ENCODE measurements around the gene RMDN3.

The RMDN3 gene, protein sequence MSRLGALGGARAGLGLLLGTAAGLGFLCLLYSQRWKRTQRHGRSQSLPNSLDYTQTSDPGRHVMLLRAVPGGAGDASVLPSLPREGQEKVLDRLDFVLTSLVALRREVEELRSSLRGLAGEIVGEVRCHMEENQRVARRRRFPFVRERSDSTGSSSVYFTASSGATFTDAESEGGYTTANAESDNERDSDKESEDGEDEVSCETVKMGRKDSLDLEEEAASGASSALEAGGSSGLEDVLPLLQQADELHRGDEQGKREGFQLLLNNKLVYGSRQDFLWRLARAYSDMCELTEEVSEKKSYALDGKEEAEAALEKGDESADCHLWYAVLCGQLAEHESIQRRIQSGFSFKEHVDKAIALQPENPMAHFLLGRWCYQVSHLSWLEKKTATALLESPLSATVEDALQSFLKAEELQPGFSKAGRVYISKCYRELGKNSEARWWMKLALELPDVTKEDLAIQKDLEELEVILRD

DNA sequence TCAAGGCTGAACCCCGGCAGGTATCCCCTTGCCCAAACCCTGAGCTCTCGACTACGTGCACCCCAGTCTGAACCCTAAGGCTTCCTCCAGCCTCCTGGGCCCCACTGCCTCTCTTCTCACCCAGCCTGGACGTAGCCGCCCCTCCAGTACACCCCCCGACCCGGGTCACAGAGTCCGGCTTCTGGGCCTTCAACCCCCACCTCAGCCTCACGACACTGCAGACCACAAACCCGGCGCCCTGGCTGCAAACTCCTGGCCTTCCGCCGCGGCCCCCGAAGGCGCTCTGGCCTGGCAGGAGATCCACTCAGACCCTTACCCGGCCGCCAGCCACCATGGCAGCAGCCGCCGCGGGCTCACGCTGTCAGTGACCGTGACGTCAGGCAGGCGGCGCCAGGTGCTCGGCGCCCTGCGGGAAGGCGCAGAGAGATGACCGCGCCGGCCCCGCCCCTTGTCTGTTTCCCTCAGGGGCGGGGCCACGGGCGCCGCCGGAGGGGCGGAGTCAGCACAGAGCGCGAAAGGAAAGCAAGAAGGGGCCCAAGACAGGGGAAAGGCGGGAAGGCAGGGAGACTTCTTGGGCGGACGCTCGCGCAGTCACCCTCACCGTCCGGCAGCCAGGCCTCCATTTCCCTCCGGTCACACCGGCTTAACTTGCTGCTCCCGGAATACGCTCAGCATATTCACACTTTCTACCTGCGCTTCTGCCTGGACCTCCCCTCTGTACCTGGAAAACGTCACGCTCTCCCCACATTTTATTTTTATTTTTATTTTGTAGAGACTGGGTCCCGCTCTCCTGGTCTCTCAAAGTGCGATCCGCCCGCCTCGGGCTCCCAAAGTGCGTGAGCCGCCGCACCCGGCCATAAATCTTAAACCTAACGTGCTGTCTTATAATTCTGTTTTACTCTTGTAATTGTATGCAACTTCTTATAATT is at the start of gene RMDN3:
RMDN3 (minus strand) TSS at position 372 of the 929 bp plus-strand sequence. CDS start 471 bp downstream, outside the sequence.
- DNase-seq (ENCODE audit: low spot score): peak; percentile 98

DNA sequence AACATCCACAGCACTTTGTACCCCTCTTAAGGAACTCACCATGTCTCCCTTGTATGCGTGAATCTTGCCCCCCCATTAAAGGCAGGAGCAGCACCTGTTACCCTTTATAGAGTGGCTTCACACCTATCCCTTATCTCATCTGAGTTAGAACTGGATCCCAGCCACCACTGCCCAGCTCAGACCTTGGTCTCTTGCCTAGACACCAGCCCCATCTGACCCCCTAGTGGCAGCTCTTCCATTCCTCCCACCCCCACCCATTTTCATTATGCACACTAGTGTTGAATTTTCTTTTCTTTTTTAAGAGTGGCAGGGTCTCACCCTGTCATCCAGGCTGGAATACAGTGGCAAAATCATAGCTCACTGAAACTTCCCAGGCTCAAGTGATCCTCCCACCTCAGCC is 48.6 kb upstream of the RMDN3 start:
- no peak for DNase-seq (ENCODE audit: low spot score)

DNA sequence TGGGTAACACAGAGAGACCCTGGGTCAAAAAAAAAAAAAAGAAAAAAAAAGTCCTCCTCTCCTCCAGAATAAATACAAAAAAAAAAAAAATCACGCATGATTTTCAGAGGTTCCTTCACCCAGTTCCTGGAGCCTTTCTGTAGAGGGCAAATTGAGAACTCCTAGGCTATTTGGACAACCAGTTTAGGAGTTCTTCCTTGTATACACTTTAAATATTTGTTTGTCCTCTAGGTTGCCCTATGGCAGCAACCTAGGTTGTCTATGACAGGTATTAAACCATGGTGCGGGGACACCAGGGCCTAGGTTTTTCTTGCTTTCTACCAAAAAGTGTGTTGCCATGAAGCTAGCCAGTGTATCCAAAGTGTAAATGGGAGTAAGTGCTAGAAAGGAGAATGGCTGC is 48.0 kb upstream of the RMDN3 start:
- DNase-seq (ENCODE audit: low spot score): no peak

DNA sequence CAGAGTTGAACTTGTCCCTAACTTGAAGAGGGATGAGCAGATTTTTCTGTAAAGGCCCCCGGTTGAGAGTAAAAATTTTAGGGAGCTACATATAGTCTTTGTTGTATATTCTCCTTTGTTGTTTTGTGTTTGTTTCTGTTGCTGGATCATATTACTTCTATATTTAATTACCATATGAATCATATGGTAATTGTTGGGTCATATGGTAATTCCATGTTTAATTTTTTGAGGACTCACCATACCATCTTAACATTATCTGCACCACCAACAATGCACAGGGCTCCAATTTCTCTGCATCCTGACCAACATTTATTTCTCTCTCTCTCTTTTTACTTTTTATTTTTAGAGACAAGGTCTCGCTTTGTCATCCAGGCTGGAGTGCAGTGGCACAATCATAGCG is 44.5 kb upstream of the RMDN3 start:
- no peak for DNase-seq (ENCODE audit: low spot score)

DNA sequence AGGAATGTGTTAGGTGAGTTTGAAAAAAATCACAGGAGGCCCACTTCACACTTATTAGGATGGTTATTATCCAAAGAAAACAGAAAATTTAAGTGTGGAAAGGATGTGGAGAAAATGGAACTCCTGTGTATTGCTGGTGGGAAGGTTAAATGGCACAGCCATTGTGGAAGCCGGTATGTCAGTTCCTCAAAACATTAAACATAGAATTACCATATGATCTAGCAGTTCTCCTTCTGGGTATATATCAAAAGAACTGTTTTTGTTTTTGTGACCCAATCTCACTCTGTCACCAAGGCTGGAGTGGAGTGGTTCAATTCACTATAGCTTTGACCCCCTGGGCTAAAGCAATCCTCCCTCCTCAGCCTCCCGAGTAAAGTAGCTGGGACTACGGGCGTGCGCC is 41.5 kb upstream of the RMDN3 start:
- no peak for DNase-seq (ENCODE audit: low spot score)

DNA sequence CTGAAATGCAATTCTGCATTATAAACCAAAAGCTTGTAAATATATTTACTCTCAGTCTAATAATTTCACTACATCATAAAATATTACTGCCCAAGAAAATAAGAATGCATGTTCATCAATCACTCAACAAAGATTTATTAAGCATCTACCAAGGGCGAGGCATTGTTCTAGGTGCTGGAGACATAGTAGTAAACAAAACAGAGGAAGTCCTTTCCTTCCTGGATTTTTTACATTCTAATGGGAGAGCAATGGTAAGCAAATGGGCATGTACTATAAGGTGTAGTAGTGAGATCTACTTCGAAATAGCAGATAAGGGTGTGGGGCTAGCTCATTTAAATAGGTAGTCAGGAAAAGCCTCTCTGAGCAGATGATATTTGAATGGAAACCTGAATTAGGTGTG is 41.0 kb upstream of the RMDN3 start:
- DNase-seq (ENCODE audit: low spot score): no peak

DNA sequence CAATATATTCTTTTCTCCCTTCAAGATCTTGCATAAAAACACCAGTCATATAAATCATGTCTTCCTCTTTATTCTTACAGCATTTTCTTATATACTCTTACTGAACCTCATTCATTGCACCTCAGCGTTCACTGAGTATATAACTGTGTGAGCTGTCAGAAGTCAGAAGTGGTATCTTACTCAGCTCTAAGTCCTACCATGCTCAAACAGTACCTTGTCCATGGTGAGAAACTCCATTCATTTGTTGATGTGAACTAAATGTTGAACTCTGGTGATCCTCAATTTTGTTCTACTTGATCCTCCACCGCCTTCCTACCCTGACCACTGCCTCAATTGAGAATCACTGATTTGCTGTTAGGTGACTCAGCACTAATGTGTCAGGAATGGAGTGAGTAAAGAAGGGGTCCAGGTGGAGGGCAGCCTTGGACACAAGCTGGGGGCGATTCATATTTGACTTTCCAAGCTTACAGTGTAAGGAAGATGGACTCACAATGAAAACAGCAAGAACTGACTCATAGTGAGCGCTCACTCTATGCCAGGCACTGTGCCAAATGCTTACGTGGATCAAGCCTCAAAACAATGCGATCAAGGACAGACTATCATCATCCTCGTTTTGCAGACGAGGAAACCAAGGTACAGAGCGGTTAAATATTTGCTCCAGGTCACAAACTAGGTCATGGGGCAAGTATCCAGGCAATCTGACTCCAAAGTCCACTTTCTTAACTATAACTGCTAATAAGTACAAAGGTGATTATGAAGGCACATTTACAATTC is 38.3 kb upstream of the RMDN3 start:
- peak; percentile 66 for DNase-seq (ENCODE audit: low spot score)

DNA sequence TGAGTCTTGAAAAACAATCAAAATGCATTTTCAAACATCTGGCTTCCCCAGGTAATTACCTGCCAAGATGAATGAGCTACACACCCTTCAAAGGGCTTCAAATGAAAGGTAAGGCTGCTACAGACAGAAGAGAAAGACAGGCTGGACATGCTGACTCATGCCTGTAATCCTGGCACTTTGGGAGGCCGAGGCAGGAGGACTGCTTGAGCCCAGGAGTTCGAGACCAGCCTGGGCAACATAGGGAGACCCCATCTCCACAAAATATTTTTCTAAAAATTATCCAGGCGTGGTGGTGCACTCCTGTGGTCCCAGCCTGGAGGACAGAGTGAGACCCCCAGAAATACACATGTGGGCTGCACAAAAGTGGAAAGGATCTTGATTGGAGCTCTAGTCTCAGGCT is 37.3 kb upstream of the RMDN3 start:
- DNase-seq (ENCODE audit: low spot score): no peak

DNA sequence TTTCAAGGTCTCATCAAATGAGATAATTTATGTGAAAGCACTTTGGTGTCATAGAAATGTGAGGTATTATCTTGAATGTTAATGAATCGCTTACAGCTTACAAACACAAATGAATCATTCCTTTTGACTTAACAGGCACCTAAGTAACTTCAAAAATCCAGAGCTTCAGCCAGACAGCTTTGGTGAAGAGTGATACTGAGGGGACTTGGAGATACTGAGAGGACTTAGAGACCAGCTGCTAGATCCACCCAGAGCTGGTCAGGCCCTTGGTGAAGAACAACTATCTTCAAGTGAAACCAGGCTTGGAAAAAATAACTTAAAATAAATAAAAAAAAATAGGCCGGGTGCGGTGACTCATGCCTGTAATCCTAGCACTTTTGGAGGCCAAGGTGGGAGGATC is 35.7 kb upstream of the RMDN3 start:
- no peak for DNase-seq (ENCODE audit: low spot score)

DNA sequence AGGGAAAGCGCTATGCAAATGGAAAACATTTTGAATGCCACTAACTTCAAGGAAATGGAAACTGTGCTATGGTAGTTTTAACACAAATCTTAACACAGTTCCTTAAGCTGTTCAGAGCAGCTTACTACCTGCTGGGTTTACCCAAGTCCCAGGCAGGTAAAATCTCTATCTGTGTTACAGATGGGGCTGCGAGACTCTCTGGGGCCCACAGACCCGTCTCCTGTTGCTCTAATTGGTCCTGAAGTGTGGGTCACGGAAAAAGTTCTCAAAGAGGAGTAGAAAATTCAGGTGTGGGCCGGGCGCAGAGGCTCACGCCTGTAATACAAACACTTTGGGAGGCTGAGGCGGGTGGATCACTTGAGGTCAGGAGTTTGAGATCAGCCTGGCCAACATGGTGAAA is 34.9 kb upstream of the RMDN3 start:
- DNase-seq (ENCODE audit: low spot score): no peak

DNA sequence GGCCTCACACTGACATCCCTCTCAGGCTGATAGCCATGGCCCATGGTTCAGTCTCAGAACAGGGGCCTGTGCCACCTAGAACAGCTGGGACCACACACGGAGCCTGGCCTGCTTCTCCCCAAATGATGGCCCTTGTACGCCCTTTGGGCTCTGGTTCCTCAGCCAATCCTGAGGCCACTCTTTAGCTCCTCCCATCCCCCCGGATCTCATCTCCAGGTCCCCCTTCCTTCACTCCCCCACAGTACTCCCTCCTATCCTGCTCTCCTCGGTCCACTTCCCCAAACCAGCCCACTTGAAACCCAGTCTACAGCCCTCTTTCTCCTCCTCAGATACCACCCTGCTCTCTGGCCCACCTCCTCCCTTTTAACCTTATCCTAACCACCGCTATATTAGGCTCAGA is 34.1 kb upstream of the RMDN3 start:
- DNase-seq (ENCODE audit: low spot score): no peak

DNA sequence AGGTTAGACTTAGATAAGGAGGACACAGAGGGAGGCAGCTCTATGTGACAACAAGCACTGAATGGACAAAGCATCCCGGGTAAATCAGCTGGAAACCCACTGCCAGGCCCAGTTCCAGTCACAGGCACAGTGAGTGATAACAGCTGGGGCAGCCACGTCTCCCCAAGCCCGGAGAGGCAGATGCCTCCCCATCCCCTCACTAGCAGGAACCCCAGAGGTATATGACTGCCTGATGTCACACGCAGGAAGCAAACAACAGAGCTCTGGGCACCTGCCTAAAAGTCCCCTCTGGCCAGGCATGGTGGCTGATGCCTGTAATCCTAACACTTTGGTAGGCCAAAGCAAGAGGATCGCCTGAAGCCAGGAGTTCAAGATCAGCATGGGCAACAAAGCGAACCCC is 32.9 kb upstream of the RMDN3 start:
- DNase-seq (ENCODE audit: low spot score): no peak

DNA sequence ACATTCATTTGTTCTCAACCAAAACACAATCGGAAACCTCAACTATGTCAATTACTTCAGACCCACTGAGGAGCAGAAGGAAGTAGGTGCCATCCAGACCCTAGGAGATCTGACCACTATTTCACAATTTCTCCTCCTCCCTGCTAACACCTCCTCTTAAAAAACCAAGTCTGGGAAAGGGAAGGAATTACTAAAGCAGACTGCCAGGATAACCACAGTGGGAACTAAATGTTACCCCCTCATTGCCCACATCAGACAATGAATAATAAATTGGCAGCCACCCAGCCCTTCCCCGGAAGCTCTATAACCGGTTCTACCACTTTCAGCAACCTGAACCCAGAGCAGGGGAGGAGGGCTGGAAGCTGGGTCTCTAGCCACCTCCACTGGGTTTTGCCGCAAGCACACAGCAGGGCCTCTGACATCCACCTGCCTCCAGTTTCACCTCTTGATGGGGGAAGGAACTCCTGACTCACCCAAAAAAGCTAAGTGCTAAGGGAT is 32.3 kb upstream of the RMDN3 start:
- peak; percentile 55 for DNase-seq (ENCODE audit: low spot score)

DNA sequence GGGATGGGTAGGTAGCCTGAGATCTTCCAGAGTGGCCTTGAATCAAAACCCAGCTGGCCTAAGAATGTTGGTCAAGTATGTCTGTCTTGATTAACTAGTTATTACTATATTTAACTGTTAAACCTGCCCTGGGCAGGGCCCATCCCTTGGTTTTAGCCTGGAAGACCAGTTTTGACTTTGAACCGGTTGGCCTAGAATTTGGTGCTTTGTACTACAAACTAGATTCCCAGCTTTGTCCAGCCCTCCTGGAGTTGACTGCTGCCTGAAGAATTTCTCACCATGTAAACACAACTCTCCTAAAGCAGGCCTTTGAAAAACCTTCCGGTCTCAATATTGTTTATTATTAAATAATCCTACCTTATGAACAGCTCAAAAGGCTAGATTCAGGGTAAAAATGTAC is 30.8 kb upstream of the RMDN3 start:
- no peak for DNase-seq (ENCODE audit: low spot score)

DNA sequence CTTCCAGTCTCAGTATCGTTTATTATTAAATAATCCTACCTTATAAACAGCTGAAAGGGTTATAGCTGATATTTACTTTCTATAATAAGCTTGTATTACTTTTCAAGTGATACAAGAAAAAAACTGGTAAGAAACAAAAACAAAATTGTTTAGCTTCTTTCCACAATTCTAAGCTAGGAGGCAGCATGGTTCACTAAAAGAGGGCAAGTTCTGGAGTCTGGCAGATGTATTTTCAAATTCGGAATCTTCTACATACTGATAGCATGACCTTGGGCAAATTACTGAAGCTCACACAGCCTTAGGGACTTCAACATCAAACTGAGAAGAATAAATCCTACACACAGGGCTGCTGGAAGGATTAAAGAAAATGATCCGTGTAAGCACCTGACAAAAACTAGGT is 30.1 kb upstream of the RMDN3 start:
- no peak for DNase-seq (ENCODE audit: low spot score)

DNA sequence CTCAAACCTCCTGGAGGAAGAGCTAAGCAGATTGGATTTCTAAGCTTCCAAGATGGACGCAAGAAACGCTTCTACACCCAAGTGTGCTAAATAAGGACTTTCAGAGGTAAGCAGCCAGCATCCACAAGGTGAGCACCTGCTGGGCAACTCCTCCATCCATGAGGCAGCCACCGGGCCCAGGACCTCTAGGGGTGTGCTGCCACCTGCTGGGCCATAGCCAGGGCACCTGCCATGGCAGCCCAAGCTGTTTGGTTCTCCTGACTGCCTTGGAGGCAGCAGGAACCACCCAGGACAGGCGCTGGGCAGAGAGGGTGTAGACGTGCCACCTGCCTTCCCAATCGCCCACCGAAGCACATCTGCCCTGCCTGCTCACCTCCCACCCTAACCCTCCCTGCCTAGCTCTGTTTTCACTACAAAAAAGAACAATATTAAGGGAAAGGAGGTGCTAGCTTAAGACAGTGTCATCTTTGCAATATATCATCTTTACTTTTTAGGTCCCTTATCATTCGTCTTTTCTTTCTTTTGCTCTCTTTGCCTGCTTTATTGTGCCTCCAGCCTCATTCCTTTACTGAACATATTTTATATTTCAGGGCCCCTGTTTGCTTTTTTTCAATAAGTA is 27.7 kb upstream of the RMDN3 start:
- DNase-seq (ENCODE audit: low spot score): no peak

DNA sequence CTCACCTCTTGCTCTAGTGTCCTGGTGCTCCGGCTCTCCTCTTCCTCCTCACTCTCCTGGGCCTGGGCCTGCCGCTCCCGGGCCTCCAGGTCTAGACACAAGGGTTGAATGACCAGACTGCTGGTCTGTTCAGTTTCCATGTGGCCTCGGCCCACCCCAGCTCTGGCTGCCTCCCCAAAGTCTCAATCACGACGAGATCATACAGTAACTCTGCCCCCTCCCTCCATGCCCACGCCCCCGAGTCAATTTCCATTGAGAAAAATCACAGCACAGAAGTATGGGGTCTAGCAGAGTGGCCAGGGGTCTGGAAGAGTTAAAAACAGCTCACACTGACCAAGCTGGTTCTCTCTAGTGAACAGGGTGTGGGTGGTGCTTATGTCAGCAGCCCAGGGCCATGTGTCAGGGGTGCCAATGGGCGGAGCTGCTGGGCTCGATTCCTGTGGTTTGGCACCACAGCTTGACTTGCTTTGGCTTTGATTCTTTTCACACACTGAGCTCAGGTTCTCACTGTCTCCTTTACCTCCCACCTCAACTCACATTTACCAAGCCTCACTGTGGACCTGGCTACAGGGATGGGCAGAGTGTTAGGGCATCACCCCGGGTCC is 21.6 kb upstream of the RMDN3 start:
- DNase-seq (ENCODE audit: low spot score): peak; percentile 93

DNA sequence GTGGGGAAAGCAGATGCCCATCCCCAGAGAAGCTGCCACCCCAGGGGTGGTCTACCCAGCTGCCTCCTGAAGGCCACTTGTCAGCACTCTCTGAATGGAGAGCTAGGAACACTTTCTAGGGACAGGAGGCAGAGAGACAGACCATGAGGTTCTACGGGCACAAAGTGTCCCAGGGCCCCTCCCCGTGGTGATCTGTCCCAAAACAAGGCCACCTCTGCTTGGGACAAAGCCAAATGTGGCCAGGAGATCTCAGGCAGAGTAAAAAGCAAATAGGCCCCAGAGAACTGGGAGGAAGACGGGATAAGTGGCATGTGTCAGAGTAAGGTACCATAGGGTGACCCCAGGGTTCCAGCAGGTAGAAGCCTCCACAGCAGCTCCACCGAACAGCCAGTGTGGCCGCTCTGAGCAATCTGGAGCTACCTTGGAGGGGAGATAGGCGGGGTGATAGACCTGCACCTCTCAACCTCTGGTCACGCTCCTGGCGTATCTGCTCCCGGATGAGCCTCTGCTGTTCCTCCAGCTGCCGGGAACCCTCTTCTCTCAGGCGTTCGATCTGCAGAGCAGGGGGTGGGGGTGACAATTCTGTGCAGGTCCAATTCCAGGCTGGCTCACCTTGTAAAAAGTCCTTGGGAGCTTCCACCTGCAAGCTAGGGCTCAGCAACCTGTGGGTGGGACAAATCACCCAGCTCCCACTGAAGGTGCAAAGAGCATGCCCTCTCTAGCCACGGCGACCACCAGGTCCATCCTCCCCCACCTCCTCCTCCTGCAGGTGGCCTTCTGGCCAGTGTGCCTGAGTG is 20.9 kb upstream of the RMDN3 start:
- DNase-seq (ENCODE audit: low spot score): no peak

DNA sequence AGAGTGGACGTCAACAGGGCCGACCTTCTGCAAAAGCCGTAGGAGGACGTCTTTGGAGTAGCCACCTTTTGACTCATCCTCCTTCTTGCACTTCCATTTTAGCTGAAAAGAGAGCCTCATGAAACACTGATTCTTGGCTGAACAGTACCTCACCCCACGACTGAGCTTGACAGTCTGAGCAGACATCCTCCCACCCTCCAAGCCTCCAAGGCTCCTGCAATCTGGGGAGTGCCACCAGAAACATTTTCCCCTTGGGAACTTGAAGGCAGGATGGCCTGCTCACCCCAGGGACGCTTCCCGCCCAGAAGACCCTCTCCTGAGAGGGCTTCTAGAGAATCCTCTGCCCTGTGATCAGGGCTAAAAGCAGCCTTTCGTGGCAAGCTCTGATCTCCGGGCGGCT is 20.0 kb upstream of the RMDN3 start:
- no peak for DNase-seq (ENCODE audit: low spot score)

DNA sequence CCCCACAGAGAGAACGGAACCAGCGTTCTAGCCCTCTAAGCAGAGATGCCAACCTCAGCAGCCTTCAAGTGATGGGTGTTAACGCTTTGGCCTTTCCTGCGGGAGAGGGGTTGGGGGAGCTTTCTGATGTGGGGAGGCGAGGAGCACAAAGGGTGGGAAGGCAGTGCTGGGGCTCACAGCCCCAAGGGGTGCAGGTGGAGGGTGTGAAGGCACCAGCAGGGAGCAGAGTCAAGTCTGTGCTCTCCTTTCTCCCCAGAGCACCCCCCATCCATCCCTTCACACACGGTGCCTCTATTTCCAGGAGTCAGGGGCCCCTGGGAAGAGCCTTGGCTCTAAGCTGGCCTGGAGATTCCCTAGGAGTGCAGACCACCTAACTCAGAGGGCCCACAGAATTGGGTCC is 18.8 kb upstream of the RMDN3 start:
- no peak for DNase-seq (ENCODE audit: low spot score)
